IPS-NIHi7 (cell line): ENCODE data around the gene MYCL.
A peak's percentile ranks its signal among the peaks of the same experiment; 100 is the strongest.
"Not testable (repeated sequence)": the region's sequence is repeated elsewhere in the genome, so short reads cannot be mapped to it uniquely, and the experiment has no call there.

ENCODE experiments used
- DNase-seq: peaks from one replicate; pipeline ENCODE4 v3.0.0; 2012; ENCODE audit warnings: mixed read lengths; ENCODE audit errors: extremely low spot score

The MYCL gene

GRCh38 chr1:39917825-39918224, 16.1 kb upstream of the MYCL start:
- no peak for DNase-seq

- no peak for DNase-seq
Measured at GRCh38 chr1:39915499-39916129, 13.9 kb upstream of the MYCL start.

- not testable (repeated sequence) for DNase-seq
Measured at GRCh38 chr1:39913136-39913535, 11.4 kb upstream of the MYCL start.

- no peak for DNase-seq
Measured at GRCh38 chr1:39910263-39910662, 8.5 kb upstream of the MYCL start.

GRCh38 chr1:39908534-39908933, 6.8 kb upstream of the MYCL start:
- no peak for DNase-seq

GRCh38 chr1:39907528-39908453, 6.1 kb upstream of the MYCL start:
- no peak for DNase-seq

GRCh38 chr1:39905172-39905571, 3.5 kb upstream of the MYCL start:
- DNase-seq: no peak

- no peak for DNase-seq
Measured at GRCh38 chr1:39902460-39902807, 717 bp upstream of the MYCL start.

- DNase-seq: peak; percentile 26
Measured at GRCh38 chr1:39901464-39901713, 328 bp downstream of the MYCL start.

- DNase-seq: no peak
Measured at GRCh38 chr1:39900662-39901463, 854 bp downstream of the MYCL start.

- no peak for DNase-seq
Measured at GRCh38 chr1:39899611-39900538, 1.8 kb downstream of the MYCL start.

GRCh38 chr1:39898648-39899603, 2.8 kb downstream of the MYCL start:
- peak; percentile 94 for DNase-seq

- DNase-seq: peak; percentile 33
Measured at GRCh38 chr1:39898191-39898590, 3.5 kb downstream of the MYCL start.

- DNase-seq: no peak
Measured at GRCh38 chr1:39896909-39897685, 4.6 kb downstream of the MYCL start.

- no peak for DNase-seq
Measured at GRCh38 chr1:39895731-39896480, 5.8 kb downstream of the MYCL start.

GRCh38 chr1:39894884-39895495, 6.7 kb downstream of the MYCL start:
- no peak for DNase-seq

- peak; percentile 75 for DNase-seq
Measured at GRCh38 chr1:39892601-39893595, 8.8 kb downstream of the MYCL start.
